MM.1S (cell line): ENCODE data around the gene NR1I3.

Experiments used
- DNase-seq: peaks from one replicate; pipeline ENCODE4 v3.0.0-alpha.2; 2015
- H2AFZ ChIP-seq: fragments of 300-600 bp; sonication (generic); 2 replicates; pipeline ENCODE4 v1.6.0; 2016; ENCODE audit warnings: antibody characterized with exemption, low read length
- H3F3A ChIP-seq: fragments of 300-600 bp; sonication (generic); 2 replicates; pipeline ENCODE4 v1.6.1; 2016; ENCODE audit warnings: mild to moderate bottlenecking, antibody characterized with exemption, low read length, moderate library complexity, mixed read lengths; ENCODE audit not compliant: insufficient read depth
- H3K27ac ChIP-seq: fragments of 300-600 bp; sonication (generic); 2 replicates; pipeline ENCODE4 v1.5.1; 2016; ENCODE audit warnings: mild to moderate bottlenecking, low read length
- H3K27me3 ChIP-seq: fragments of 300-600 bp; sonication (generic); replicated peaks from 2 replicates; pipeline ENCODE4 v1.6.0; 2016; ENCODE audit warnings: low read length; ENCODE audit not compliant: insufficient read depth
- H3K36me3 ChIP-seq: fragments of 300-600 bp; sonication (generic); replicated peaks from 2 replicates; pipeline ENCODE4 v1.6.1; 2016; ENCODE audit warnings: mild to moderate bottlenecking, low read length, mixed read lengths; ENCODE audit not compliant: insufficient read depth
- H3K4me1 ChIP-seq: fragments of 300-600 bp; sonication (generic); 2 replicates; pipeline ENCODE4 v1.6.1; 2016; ENCODE audit warnings: low read length, mixed read lengths
- H3K4me2 ChIP-seq: fragments of 300-600 bp; sonication (generic); 2 replicates; pipeline ENCODE4 v1.6.0; 2016; ENCODE audit warnings: low read depth, low read length
- H3K4me3 ChIP-seq: fragments of 300-600 bp; sonication (generic); 2 replicates; pipeline ENCODE4 v1.5.1; 2016; ENCODE audit warnings: low read length, mixed read lengths
- H3K79me2 ChIP-seq: fragments of 300-600 bp; sonication (generic); 2 replicates; pipeline ENCODE4 v1.6.1; 2016; ENCODE audit warnings: mixed run types, low read length, mixed read lengths
- H3K9ac ChIP-seq: fragments of 300-600 bp; sonication (generic); 2 replicates; pipeline ENCODE4 v1.6.1; 2016; ENCODE audit warnings: low read length, mixed read lengths
- H3K9me2 ChIP-seq: fragments of 300-600 bp; sonication (generic); replicated peaks from 2 replicates; pipeline ENCODE4 v1.6.1; 2016; ENCODE audit warnings: mild to moderate bottlenecking, low read length, mixed read lengths; ENCODE audit not compliant: insufficient read depth
- H3K9me3 ChIP-seq: fragments of 300-600 bp; sonication (generic); replicated peaks from 2 replicates; pipeline ENCODE4 v1.6.1; 2016; ENCODE audit warnings: mild to moderate bottlenecking, low read length, mixed read lengths; ENCODE audit not compliant: insufficient read depth
- H4K20me1 ChIP-seq: fragments of 300-600 bp; sonication (generic); 2 replicates; pipeline ENCODE4 v1.6.1; 2016; ENCODE audit warnings: mild to moderate bottlenecking, low read length, moderate library complexity, mixed read lengths; ENCODE audit not compliant: insufficient read depth
- CTCF ChIP-seq: fragments of 300-600 bp; sonication (generic); IDR thresholded peaks from 2 replicates; pipeline ENCODE4 v1.5.1; 2016; ENCODE audit warnings: antibody characterized with exemption, low read length, mixed read lengths
- EZH2 ChIP-seq: fragments of 300-600 bp; sonication (generic); optimal IDR thresholded peaks from 2 replicates; pipeline ENCODE3; 2017; ENCODE audit warnings: low read depth, mild to moderate bottlenecking, antibody characterized with exemption, low read length, mixed read lengths
- EZH2phosphoT487 ChIP-seq: fragments of 300-600 bp; sonication (generic); IDR thresholded peaks from 2 replicates; pipeline ENCODE4 v1.6.1; 2018; ENCODE audit warnings: antibody characterized with exemption, low read length

The NR1I3 gene

GRCh38 chr1:161228032-161228431, 10.0 kb downstream of the NR1I3 start:
- no peaks in the 10 kb centered on the region for H3K9me2 ChIP-seq
- H3K9ac ChIP-seq: peak overlapping the region; percentile 32; the same call in 1 of the 2 replicates
- peak overlapping the region; percentile 50; the same call in 1 of the 2 replicates for H2AFZ ChIP-seq
- peaks cover 27% of the 10 kb centered on the region for H3K79me2 ChIP-seq
- H3K27ac ChIP-seq: peak overlapping the region; percentile 49; the same call in 1 of the 2 replicates
- H4K20me1 ChIP-seq: no peaks in the 10 kb centered on the region
- peaks cover 16% of the 10 kb centered on the region for H3F3A ChIP-seq
- TF ChIP-seq EZH2 (no peak), EZH2phosphoT487 (no peak), CTCF (no peak)
- 0 out of 2 replicates have a peak, but pooled peaks cover 5% of the 10 kb centered on the region for H3K36me3 ChIP-seq
- H3K4me1 ChIP-seq: peaks cover 19% of the 10 kb centered on the region
- peak overlapping the region; percentile 89 for H3K4me3 ChIP-seq
- no peak for DNase-seq
- H3K27me3 ChIP-seq: no peaks in the 10 kb centered on the region
- H3K9me3 ChIP-seq: no peaks in the 10 kb centered on the region
- peak overlapping the region; percentile 95 for H3K4me2 ChIP-seq

- peak overlapping the region; percentile 89 for H3K4me3 ChIP-seq
- DNase-seq: peak; percentile 96
- no peaks in the 10 kb centered on the region for H4K20me1 ChIP-seq
- peaks cover 19% of the 10 kb centered on the region for H3K4me1 ChIP-seq
- H3K27me3 ChIP-seq: no peaks in the 10 kb centered on the region
- peak overlapping the region; percentile 95 for H3K4me2 ChIP-seq
- peak overlapping the region; percentile 86 for H2AFZ ChIP-seq
- H3K27ac ChIP-seq: peak overlapping the region; percentile 49; the same call in 1 of the 2 replicates
- H3K9ac ChIP-seq: peak overlapping the region; percentile 79
- no peaks in the 10 kb centered on the region for H3K9me2 ChIP-seq
- TF ChIP-seq EZH2 (no peak), CTCF (peak; percentile 99)
- 0 out of 2 replicates have a peak, but pooled peaks cover 5% of the 10 kb centered on the region for H3K36me3 ChIP-seq
- H3F3A ChIP-seq: peaks cover 16% of the 10 kb centered on the region
- H3K9me3 ChIP-seq: no peaks in the 10 kb centered on the region
- H3K79me2 ChIP-seq: peaks cover 27% of the 10 kb centered on the region
These were observed 10.7 kb downstream of the NR1I3 start for GRCh38 chr1:161227196-161227871.

GRCh38 chr1:161226759-161227158, 11.2 kb downstream of the NR1I3 start:
- peaks cover 19% of the 10 kb centered on the region for H3K4me1 ChIP-seq

More at GRCh38 chr1:161226759-161227158, 11.2 kb downstream of the NR1I3 start:
- Histone ChIP-seq H3K4me3 (peak overlapping the region; percentile 89), H3K27ac (peak overlapping the region; percentile 49; the same call in 1 of the 2 replicates), H3K4me2 (peak overlapping the region; percentile 95), H3K79me2 (peaks cover 27% of the 10 kb centered on the region), H3K27me3 (no peaks in the 10 kb centered on the region), H3K9me2 (no peaks in the 10 kb centered on the region), H3F3A (peaks cover 16% of the 10 kb centered on the region), H3K9ac (peak overlapping the region; percentile 79), H4K20me1 (no peaks in the 10 kb centered on the region), H3K36me3 (0 out of 2 replicates have a peak, but pooled peaks cover 5% of the 10 kb centered on the region), H3K9me3 (no peaks in the 10 kb centered on the region), H2AFZ (peak overlapping the region; percentile 86)
- TF ChIP-seq EZH2 (no peak), CTCF (no peak), EZH2phosphoT487 (no peak)
- DNase-seq: no peak
